HCT116 (cell line): Measurements from ENCODE around the gene CASP10. TPM values are rescaled to one million over a fixed set of nuclear protein-coding genes. Genes with fewer than 3 reads are reported as not detected.
"Not testable (repeated sequence)": the region's sequence is repeated elsewhere in the genome, so short reads cannot be mapped to it uniquely, and the experiment has no call there.

Source experiments
- ATAC-seq: fragments of 200-7000 bp; cut with Tn5 transposase; 2 replicates; pipeline ENCODE4 v1.9.1; 2020; ENCODE audit warnings: mild to moderate bottlenecking, moderate library complexity
- BruUV-seq: library from RNA; stranded (reverse); fragments of 400-500 nt; replicated peaks from 2 replicates; lab custom pipeline; 2021; lab: Mats Ljungman, UMichigan
- CTCF ChIA-PET: fragments of 300-600 bp; sonication (Branson Sonifier 250); formaldehyde crosslinking; loops from one replicate; lab custom pipeline; 2021; ENCODE audit warnings: antibody characterized with exemption; lab: Charles Lee
- POLR2A ChIA-PET: fragments of 300-600, 350-600 bp; sonication (Branson Sonifier 250); formaldehyde crosslinking; loops from one replicate; lab custom pipeline; 2021; ENCODE audit warnings: antibody characterized with exemption; lab: Charles Lee
- RAD21 ChIA-PET, 2 experiments: fragments of 300-600 bp; sonication (Branson Sonifier 250); formaldehyde crosslinking; loops; one replicate each; lab custom pipeline; 2023; ENCODE audit warnings: low total read pairs in 2 of 2; ENCODE audit not compliant: uncharacterized antibody in 2 of 2, unreplicated experiment in 2 of 2, low non-redundant PET in 1 of 2; lab: Charles Lee
- DNase-seq: peaks from one replicate; pipeline ENCODE4 v3.0.0-alpha.2; 2010; ENCODE audit warnings: low read depth, low spot score
- H2AFZ ChIP-seq: fragments of 200-600 bp; shearing (Covaris generic), sonication (generic); 2 replicates; pipeline ENCODE4 v1.6.1; 2017; ENCODE audit warnings: low read depth, mixed run types, mixed read lengths, antibody characterized with exemption, low read length; ENCODE audit not compliant: poor library complexity, severe bottlenecking
- H3K27ac ChIP-seq: 2 replicates; pipeline ENCODE4 v1.5.1; 2012; ENCODE audit warnings: low read depth, low read length
- H3K27me3 ChIP-seq: fragments of 200-600 bp; sonication (generic); 2 replicates; pipeline ENCODE4 v1.6.1; 2016; ENCODE audit warnings: mixed run types, low read length, mixed read lengths; ENCODE audit not compliant: insufficient read depth
- H3K36me3 ChIP-seq, 2 experiments: fragments of 200-500 bp in 1 of 2; fragments of 200-600 bp in 1 of 2; sonication (Bioruptor generic) in 1 of 2; sonication (generic) in 1 of 2; 2 replicates each; pipeline versions ENCODE4 v1.5.1 to v1.6.1; 2014 to 2016; ENCODE audit warnings: low read length in 2 of 2, inconsistent platforms in 1 of 2, mixed read lengths in 1 of 2, mixed run types in 1 of 2; ENCODE audit not compliant: insufficient read depth in 2 of 2, control insufficient read depth in 1 of 2
- H3K4me1 ChIP-seq, 2 experiments: fragments of 200-600 bp in 1 of 2; sonication (generic) in 1 of 2; 2 replicates each; pipeline versions ENCODE4 v1.5.1 to v1.6.1; 2012 to 2017; ENCODE audit warnings: low read length in 2 of 2, inconsistent platforms in 1 of 2, mild to moderate bottlenecking in 1 of 2, mixed read lengths in 1 of 2, mixed run types in 1 of 2, moderate library complexity in 1 of 2; ENCODE audit not compliant: insufficient read depth in 2 of 2, control insufficient read depth in 1 of 2
- H3K4me2 ChIP-seq: fragments of 200-600 bp; sonication (generic); 2 replicates; pipeline ENCODE4 v1.6.1; 2017; ENCODE audit warnings: mixed run types, low read length, mixed read lengths
- H3K4me3 ChIP-seq, 2 experiments: fragments of 200-600 bp in 1 of 2; sonication (generic) in 1 of 2; replicated peaks in 1 of 2; 2 replicates each; pipeline ENCODE4 v1.5.1; 2011 to 2016; ENCODE audit warnings: low read length in 2 of 2, control low read depth in 1 of 2, low read depth in 1 of 2, mild to moderate bottlenecking in 1 of 2, mixed read lengths in 1 of 2, mixed run types in 1 of 2
- H3K79me2 ChIP-seq: fragments of 200-600 bp; sonication (generic); 2 replicates; pipeline ENCODE4 v1.6.1; 2017; ENCODE audit warnings: mild to moderate bottlenecking, mixed run types, low read length, moderate library complexity, mixed read lengths; ENCODE audit not compliant: insufficient read depth
- H3K9ac ChIP-seq: fragments of 200-600 bp; sonication (generic); 2 replicates; pipeline ENCODE4 v1.6.1; 2016; ENCODE audit warnings: low read length, mixed read lengths
- H3K9me2 ChIP-seq: fragments of 200-600 bp; sonication (generic), shearing (Covaris generic); 2 replicates; pipeline ENCODE4 v1.6.1; 2017; ENCODE audit warnings: mixed run types, mild to moderate bottlenecking, moderate library complexity; ENCODE audit not compliant: insufficient read depth
- H3K9me3 ChIP-seq, 2 experiments: fragments of 200-500 bp in 1 of 2; fragments of 200-600 bp in 1 of 2; sonication (Bioruptor generic) in 1 of 2; sonication (generic) in 1 of 2; 2 replicates each; pipeline ENCODE4 v1.6.1; 2014 to 2017; ENCODE audit warnings: low read length in 2 of 2, mixed read lengths in 2 of 2, inconsistent platforms in 1 of 2, low read depth in 1 of 2, mild to moderate bottlenecking in 1 of 2, mixed run types in 1 of 2, moderate library complexity in 1 of 2; ENCODE audit not compliant: control insufficient read depth in 1 of 2, insufficient read depth in 1 of 2
- H4K20me1 ChIP-seq: fragments of 200-600 bp; sonication (generic), shearing (Covaris generic); 2 replicates; pipeline ENCODE4 v1.6.1; 2017; ENCODE audit warnings: mixed run types, mild to moderate bottlenecking, moderate library complexity; ENCODE audit not compliant: insufficient read depth
- CBX3 ChIP-seq: IDR thresholded peaks from 2 replicates; pipeline ENCODE4 v1.6.1; 2012; ENCODE audit warnings: low read depth
- EGR1 ChIP-seq: IDR thresholded peaks from 2 replicates; pipeline ENCODE4 v1.6.1; 2012; ENCODE audit warnings: low read depth
- ELF1 ChIP-seq: IDR thresholded peaks from 2 replicates; pipeline ENCODE4 v1.6.1; 2012; ENCODE audit warnings: low read depth, borderline replicate concordance
- EZH2phosphoT487 ChIP-seq: fragments of 200-600 bp; IDR thresholded peaks from 2 replicates; pipeline ENCODE4 v1.6.1; 2018; ENCODE audit warnings: antibody characterized with exemption, borderline replicate concordance
- JUND ChIP-seq: IDR thresholded peaks from 2 replicates; pipeline ENCODE4 v1.6.1; 2012
- SRF ChIP-seq: IDR thresholded peaks from 2 replicates; pipeline ENCODE4 v1.6.1; 2012; ENCODE audit warnings: low read depth
- ZFX ChIP-seq: fragments of 450-650 bp; IDR thresholded peaks from 2 replicates; pipeline ENCODE4 v1.6.1; 2017
- ZNF274 ChIP-seq: fragments of 200-500 bp; sonication (Bioruptor generic); IDR thresholded peaks from 2 replicates; pipeline ENCODE4 v1.6.1; 2014; ENCODE audit warnings: mild to moderate bottlenecking, low read depth, low read length, inconsistent platforms
- intact Hi-C: fragments of 100-400 bp; cut with micrococcal nuclease; formaldehyde crosslinking; loops from 2 replicates; pipeline ENCODE4 v1.10.0; 2022
- total RNA-seq: library from RNA; stranded (reverse); gene quantifications from one replicate; pipeline ENCODE4 v1.2.1, GENCODE V29; 2021; ENCODE audit not compliant: unreplicated experiment

The CASP10 gene
- total RNA-seq, 1 experiment from 2014 or later = 2.6 TPM

DNA sequence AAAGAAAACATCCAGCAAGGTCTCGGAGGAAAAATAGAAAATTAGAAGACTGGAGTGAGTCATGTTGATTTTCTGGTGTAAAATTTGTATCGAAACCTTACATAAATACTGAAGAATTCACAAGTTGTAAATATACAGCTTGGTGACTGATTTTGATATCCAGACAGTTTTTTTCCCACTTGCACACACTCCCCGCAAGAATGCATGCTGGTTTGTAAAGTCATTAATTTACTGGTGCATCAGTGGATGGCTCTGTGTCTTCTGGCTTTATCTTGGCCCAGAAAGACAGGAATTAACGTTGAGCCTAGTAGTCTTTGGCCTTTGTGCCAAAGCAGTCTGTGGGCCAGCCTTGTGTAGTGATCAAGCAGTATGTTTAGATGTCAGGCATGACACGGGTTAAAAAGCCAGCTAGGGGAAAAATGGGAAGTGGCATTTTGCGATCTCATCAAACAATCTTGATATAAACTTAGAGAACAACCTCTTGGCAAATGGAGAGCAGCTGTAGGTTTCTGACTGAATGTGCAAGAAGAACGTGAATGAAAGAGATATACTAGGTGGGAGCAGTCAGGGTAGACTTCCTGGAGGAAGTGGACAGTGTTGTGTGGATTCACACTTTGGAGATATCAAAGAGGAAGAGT is 54.7 kb downstream of the CASP10 start:
- ATAC-seq = no peak
- Histone ChIP-seq H2AFZ (no peak overlapping the region), H3K9ac (no peak overlapping the region), H3K79me2 (peaks cover 38% of the 10 kb centered on the region), H3K36me3 (peaks cover 16 to 34% of the 10 kb centered on the region in 2 experiments), H3K27me3 (no peaks in the 10 kb centered on the region), H3K27ac (no peak overlapping the region), H3K4me3 (no peak overlapping the region), H3K4me1 (peaks cover 10% of the 10 kb centered on the region in 2 experiments)
- ChIA-PET CTCF (no interaction called here), RAD21 (no interaction called here), POLR2A (no interaction called here)
- no TSS peak for BruUV-seq
- TF ChIP-seq JUND (no peak), CBX3 (no peak), ZFX (no peak), ELF1 (no peak), SRF (no peak), EGR1 (no peak), ZNF274 (no peak), EZH2phosphoT487 (no peak)
- TF ChIP-seq, all 23 proteins: peak for 0
- H4K20me1 ChIP-seq = no peaks in the 10 kb centered on the region
- intact Hi-C loops = loop anchor here (2.0 to 10.0 kb wide), 2 partner anchors 217 to 443 kb away; partner anchors contain the start of genes STRADB and TRAK2
- 0 out of 4 replicates have a peak, but pooled peaks cover 0 to 7% of the 10 kb centered on the region in 2 experiments for H3K9me3 ChIP-seq
- no peak overlapping the region for H3K4me2 ChIP-seq
- H3K9me2 ChIP-seq = no peaks in the 10 kb centered on the region
- DNase-seq = no peak

DNA sequence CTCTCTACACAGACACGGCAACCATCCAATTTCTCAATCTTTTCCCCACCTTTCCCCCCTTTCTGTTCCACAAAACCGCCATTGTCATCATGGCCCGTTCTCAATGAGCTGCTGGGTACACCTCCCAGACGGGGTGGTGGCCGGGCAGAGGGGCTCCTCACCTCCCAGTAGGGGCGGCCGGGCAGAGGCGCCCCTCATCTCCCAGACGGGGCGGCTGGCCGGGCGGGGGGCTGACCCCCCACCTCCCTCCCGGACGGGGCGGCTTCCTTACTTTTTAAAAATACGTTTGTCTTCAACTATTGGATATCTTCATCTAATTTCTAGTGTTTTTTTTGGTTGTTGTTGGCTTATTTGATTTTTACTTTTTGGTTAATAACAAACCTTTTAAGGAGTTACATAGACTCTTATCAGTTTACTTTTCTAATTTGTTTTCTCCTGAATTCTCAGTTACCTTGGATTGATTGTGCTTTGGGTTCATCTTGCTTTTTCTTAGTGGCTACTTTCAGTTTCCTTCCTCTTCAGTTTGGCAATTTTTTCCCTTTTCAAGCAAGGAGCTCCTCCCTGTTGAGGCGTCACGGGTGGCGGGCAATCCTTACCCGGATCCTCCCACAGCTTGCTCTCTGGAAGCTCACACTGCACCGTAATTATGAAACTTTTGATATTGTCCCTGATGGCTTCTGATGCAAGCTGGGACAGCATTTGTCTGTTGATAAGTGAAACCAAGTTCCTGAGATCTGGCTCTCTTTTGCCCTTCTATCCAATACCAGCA is 56.4 kb downstream of the CASP10 start:
- H3K9me2 ChIP-seq, BruUV-seq, H3K27ac ChIP-seq, H2AFZ ChIP-seq, H3K27me3 ChIP-seq, CTCF ChIA-PET, H3K4me2 ChIP-seq, POLR2A ChIA-PET, DNase-seq, H3K9ac ChIP-seq, H3K4me1 ChIP-seq, ATAC-seq, RAD21 ChIA-PET, H3K9me3 ChIP-seq, H4K20me1 ChIP-seq, H3K4me3 ChIP-seq: not testable (repeated sequence)
- Histone ChIP-seq H3K36me3 (peaks cover 16 to 34% of the 10 kb centered on the region in 2 experiments), H3K79me2 (peaks cover 31% of the 10 kb centered on the region)
- intact Hi-C loops = loop anchor here (10.0 kb wide), 1 partner anchor 215 kb away; the partner anchor contains the start of genes STRADB and TRAK2
